Ascending aorta (tissue), 2 donors: ENCODE measurements around the gene TSPEAR. TPM values are rescaled to one million over a fixed set of nuclear protein-coding genes. Genes with fewer than 3 reads are reported as not detected.
A peak's percentile ranks its signal among the peaks of the same experiment; 100 is the strongest.

ENCODE experiments used
- DNase-seq, 2 donors: peaks; one replicate each; pipeline ENCODE4 v3.0.0-alpha.2; 2019; ENCODE audit warnings: low spot score in 2 of 2
- H3K27ac ChIP-seq, 2 donors: fragments of 200-600 bp; sonication (generic); one replicate each; pipeline ENCODE4 v1.5.1; 2016 to 2017; ENCODE audit warnings: mild to moderate bottlenecking in 1 of 2
- H3K27me3 ChIP-seq: fragments of 200-600 bp; sonication (generic); one replicate; pipeline ENCODE4 v1.5.1; 2017
- H3K36me3 ChIP-seq, 2 donors: fragments of 200-600 bp; sonication (generic); one replicate each; pipeline ENCODE4 v1.5.1; 2016
- H3K4me1 ChIP-seq, 2 donors: fragments of 200-600 bp; sonication (generic); one replicate each; pipeline ENCODE4 v1.5.1; 2016 to 2017; ENCODE audit warnings: mild to moderate bottlenecking in 1 of 2
- H3K4me3 ChIP-seq, 2 donors: fragments of 200-600 bp; sonication (generic); one replicate each; pipeline ENCODE4 v1.5.1; 2016 to 2017; ENCODE audit warnings: mild to moderate bottlenecking in 1 of 2
- H3K9me3 ChIP-seq, 2 donors: fragments of 200-600 bp; sonication (generic); one replicate each; pipeline ENCODE4 v1.5.1; 2016
- CTCF ChIP-seq, 3 experiments: fragments of 200-600 bp in 2 of 3; fragments of 450-650 bp in 1 of 3; sonication (generic) in 2 of 3; IDR thresholded peaks; one replicate each; pipeline ENCODE4 v1.5.1; 2016 to 2019; ENCODE audit warnings: antibody characterized with exemption in 3 of 3, mild to moderate bottlenecking in 1 of 3, moderate library complexity in 1 of 3
- intact Hi-C: fragments of 100-400 bp; cut with DNase I; formaldehyde crosslinking; loops from one replicate; pipeline ENCODE4 v1.15.1; 2023
- total RNA-seq: library from RNA; depleted of rRNA; stranded (reverse); fragments of >200 nt; gene quantifications from one replicate; pipeline ENCODE4 v1.1.0, GENCODE V29; 2016

TSPEAR gene
- total RNA-seq, 1 donor from 2014 or later = not detected

GRCh38 chr21:44490816-44491215, 220.6 kb downstream of the TSPEAR start:
- H3K9me3 ChIP-seq = peaks cover 10 to 19% of the 10 kb centered on the region in 2 donors
- H3K27me3 ChIP-seq = no peaks in the 10 kb centered on the region
- TF ChIP-seq CTCF (IDR thresholded peaks at IDR 0.05) = no peak
- no peaks in the 10 kb centered on the region for H3K4me1 ChIP-seq
- intact Hi-C loops = no loop called here
- H3K27ac ChIP-seq = no peak overlapping the region
- DNase-seq = no peak
- no peak overlapping the region for H3K4me3 ChIP-seq
- H3K36me3 ChIP-seq = no peaks in the 10 kb centered on the region

- no peaks in the 10 kb centered on the region for H3K27me3 ChIP-seq
- H3K36me3 ChIP-seq = no peaks in the 10 kb centered on the region
- H3K9me3 ChIP-seq = peaks cover 10 to 19% of the 10 kb centered on the region in 2 donors
- DNase-seq = no peak
- no peak overlapping the region for H3K27ac ChIP-seq
- no peak for TF ChIP-seq CTCF (IDR thresholded peaks at IDR 0.05)
- no peaks in the 10 kb centered on the region for H3K4me1 ChIP-seq
- intact Hi-C loops = no loop called here
- no peak overlapping the region for H3K4me3 ChIP-seq
Measured at GRCh38 chr21:44490405-44490804, 221.0 kb downstream of the TSPEAR start.

GRCh38 chr21:44489962-44490361, 221.4 kb downstream of the TSPEAR start:
- Histone ChIP-seq H3K4me3 (no peak overlapping the region), H3K27me3 (no peaks in the 10 kb centered on the region), H3K4me1 (no peaks in the 10 kb centered on the region), H3K9me3 (peaks cover 10 to 19% of the 10 kb centered on the region in 2 donors), H3K36me3 (no peaks in the 10 kb centered on the region), H3K27ac (no peak overlapping the region)
- TF ChIP-seq CTCF (IDR thresholded peaks at IDR 0.05) = no peak
- intact Hi-C loops = no loop called here
- DNase-seq = no peak

GRCh38 chr21:44487831-44488230, 223.5 kb downstream of the TSPEAR start:
- intact Hi-C loops = no loop called here
- H3K27me3 ChIP-seq = no peaks in the 10 kb centered on the region
- no peak for DNase-seq
- H3K36me3 ChIP-seq = no peaks in the 10 kb centered on the region
- no peak overlapping the region for H3K27ac ChIP-seq
- no peaks in the 10 kb centered on the region for H3K4me1 ChIP-seq
- H3K9me3 ChIP-seq = peaks cover under 1 to 7% of the 10 kb centered on the region in 2 donors
- TF ChIP-seq CTCF (IDR thresholded peaks at IDR 0.05) = no peak
- H3K4me3 ChIP-seq = no peak overlapping the region

- Histone ChIP-seq H3K4me3 (peak overlapping the region in 1 of 2 donors; percentile 58), H3K9me3 (no peaks in the 10 kb centered on the region), H3K4me1 (no peaks in the 10 kb centered on the region), H3K36me3 (no peaks in the 10 kb centered on the region), H3K27ac (no peak overlapping the region), H3K27me3 (no peaks in the 10 kb centered on the region)
- intact Hi-C loops = no loop called here
- no peak for TF ChIP-seq CTCF (IDR thresholded peaks at IDR 0.05)
- no peak for DNase-seq
Measured at GRCh38 chr21:44486302-44486701, 225.1 kb downstream of the TSPEAR start.

- no peak for DNase-seq
- H3K36me3 ChIP-seq = no peaks in the 10 kb centered on the region
- intact Hi-C loops = no loop called here
- H3K9me3 ChIP-seq = no peaks in the 10 kb centered on the region
- no peak for TF ChIP-seq CTCF (IDR thresholded peaks at IDR 0.05)
- H3K4me3 ChIP-seq = peak overlapping the region in 1 of 2 donors; percentile 58
- H3K27me3 ChIP-seq = no peaks in the 10 kb centered on the region
- no peak overlapping the region for H3K27ac ChIP-seq
- H3K4me1 ChIP-seq = no peaks in the 10 kb centered on the region
Measured at GRCh38 chr21:44485796-44486195, 225.6 kb downstream of the TSPEAR start.
